Activated CD8-positive, alpha-beta memory T cell treated with anti-CD3 and anti-CD28 coated beads for 4 hours (primary cell): Measurements from ENCODE around the gene MYRIP.

Experiments
- DNase-seq, 2 donors: peaks; one replicate each; pipeline ENCODE4 v3.0.0-alpha.2; 2020; ENCODE audit warnings: low read depth in 2 of 2

MYRIP gene

GRCh38 chr3:40230382-40230781 lies 421.0 kb downstream of the MYRIP start:
- DNase-seq: no peak

GRCh38 chr3:40232626-40233025 lies 423.2 kb downstream of the MYRIP start:
- DNase-seq: no peak

- no peak for DNase-seq
Measured at GRCh38 chr3:40237159-40237558, 427.8 kb downstream of the MYRIP start.

DNA sequence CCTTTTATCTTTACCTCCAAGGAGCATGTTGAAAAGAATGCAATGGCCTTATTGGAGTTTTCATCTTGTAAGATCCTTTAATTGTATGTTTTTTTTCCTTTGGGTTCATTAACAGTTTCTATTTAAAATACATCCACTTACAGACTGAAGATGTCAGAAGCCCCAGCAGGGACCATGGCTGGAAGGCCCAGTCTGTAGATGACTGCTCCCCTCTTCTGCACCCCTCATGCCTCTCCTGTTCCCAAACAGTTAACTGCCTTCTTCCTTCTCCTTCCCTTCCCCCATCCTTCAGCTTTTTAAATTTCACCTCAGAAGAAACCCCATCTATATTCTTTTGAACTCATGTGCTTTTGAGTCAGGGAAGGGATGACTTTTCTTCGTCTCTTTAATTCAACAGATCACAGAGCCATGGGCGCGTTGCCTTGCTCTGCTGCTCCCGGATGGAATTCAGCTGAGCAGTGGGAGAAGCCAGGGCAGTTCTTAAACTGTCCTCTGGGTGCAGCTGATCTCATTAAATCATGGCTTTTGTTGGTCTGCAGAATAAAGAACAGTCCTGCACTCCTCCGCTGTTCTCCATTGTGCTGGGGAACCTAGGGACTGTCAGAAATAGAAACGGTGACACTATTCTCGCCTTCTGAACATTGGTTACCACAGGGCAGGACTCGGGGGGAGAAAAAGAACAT lies 428.6 kb downstream of the MYRIP start:
- DNase-seq: no peak

DNA sequence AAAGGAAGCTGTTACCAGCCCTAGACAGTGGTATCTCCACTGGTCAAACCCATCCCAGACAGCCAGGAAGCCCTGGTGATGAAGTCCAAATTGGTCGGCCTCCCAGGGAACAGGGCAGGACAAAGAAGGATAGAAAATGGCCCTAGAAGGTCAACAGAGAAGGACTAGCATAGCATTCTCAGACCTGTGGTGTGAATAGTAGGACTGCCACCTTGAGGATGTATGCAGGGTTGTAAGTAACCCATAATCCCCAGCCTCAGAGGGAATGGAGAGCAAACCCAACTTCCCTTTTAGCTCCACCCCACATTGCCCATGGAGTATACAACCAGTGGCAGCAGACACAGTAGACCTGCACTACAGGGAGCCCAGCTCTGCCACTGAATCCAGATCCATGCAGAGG lies 431.5 kb downstream of the MYRIP start:
- DNase-seq: no peak

DNA sequence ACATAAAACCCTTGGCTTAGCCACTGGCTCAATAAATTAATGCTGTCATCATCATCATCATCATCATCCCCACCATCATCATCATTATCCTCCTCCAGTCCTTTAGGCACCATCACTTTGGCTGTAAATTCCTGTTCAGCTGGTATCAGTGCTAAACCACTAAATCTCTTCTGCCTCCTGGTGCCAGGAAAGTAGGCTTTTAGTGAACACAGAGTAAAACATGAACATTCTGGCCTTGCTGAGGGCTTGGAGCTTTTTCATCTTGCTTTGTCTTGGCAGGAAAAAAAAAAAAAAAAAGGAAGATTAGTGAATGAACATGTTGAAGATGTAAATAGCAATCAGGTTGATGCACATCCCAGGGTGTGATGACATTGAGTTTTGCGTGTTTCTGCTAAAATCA lies 432.8 kb downstream of the MYRIP start:
- no peak for DNase-seq

DNA sequence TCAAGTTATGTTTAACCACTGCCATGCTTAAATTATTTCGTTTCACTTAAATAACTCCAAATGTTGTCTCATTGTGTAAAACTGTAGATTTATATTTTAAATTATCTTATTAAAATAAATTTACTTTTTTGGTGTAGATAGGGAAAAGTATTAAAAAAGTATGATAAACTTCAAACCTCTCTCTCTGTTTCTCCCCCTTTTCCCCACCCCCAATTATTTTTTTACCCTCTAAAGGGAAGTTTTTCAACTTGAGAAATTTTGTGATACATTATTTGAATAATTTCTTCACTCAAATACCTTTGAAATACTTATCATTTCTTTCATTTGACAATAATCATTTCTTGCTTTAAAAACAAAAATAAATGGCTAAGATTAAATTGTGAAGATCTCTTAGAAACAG lies 433.2 kb downstream of the MYRIP start:
- no peak for DNase-seq

DNA sequence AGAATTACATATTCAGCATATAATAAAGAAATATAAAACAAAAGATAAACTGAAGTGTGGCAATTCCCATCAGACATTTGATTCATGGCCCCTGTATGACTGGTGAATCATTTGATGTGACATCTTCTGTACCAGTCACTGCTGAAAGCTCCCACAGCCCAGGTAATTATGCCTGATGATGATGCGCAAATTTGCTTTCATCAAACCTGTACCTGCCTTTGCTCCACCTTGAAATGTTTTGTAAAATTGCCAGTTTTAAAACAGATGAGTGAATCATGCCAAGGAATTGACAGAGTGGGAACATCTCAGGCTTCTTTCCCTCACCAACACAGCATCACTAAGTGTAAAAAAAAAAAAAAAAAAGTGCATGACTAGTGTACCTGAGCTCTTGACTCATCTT lies 433.6 kb downstream of the MYRIP start:
- DNase-seq: no peak

GRCh38 chr3:40247714-40248454 lies 438.5 kb downstream of the MYRIP start:
- no peak for DNase-seq

GRCh38 chr3:40248591-40248990 lies 439.2 kb downstream of the MYRIP start:
- no peak for DNase-seq

GRCh38 chr3:40249168-40249567 lies 439.8 kb downstream of the MYRIP start:
- DNase-seq: no peak

GRCh38 chr3:40254491-40254890 lies 445.1 kb downstream of the MYRIP start:
- no peak for DNase-seq

DNA sequence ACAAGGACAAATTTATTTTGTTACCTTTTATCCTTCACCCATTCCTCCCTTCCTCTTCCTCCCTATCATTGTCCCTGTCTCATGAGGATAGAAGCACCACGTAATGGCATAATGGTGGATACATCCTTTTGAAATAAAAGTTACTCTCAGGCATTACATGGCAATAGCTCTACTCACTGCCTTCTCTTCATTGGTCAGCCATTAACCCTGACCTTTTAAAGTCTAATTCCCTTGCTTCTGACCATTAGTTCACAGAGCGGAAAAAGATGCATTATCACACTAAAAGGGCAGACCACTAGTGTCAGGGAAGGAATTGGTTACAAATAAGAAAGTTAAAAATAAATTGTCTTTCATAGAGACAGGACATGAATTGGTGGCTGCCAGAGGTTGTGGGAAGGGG lies 445.5 kb downstream of the MYRIP start:
- DNase-seq: no peak

- DNase-seq: no peak
Measured at GRCh38 chr3:40255532-40255931, 446.1 kb downstream of the MYRIP start.

GRCh38 chr3:40258064-40258463 lies 448.7 kb downstream of the MYRIP start:
- no peak for DNase-seq

- DNase-seq: no peak
Measured at GRCh38 chr3:40258555-40258954, 449.1 kb downstream of the MYRIP start.

- DNase-seq: no peak
Measured at GRCh38 chr3:40262331-40262730, 452.9 kb downstream of the MYRIP start.

DNA sequence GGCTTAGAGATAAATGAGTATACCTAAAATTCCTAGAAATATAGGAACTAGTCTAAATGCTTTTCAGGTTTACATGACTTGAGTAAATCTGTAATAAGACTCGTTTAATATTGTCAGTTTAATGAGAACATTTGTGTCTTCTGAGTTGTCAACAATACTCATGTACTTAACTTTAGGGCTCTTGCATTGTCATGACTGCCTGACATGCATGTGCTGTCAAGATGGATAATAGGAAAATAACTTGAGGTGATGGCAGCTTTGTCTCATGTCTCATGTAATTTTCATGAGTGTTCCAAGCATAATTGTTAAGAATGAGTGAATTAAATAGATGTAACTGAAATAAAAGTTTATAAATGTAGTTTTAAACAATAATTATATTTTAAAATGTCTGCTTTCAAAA lies 455.0 kb downstream of the MYRIP start:
- no peak for DNase-seq

GRCh38 chr3:40265181-40265580 lies 455.8 kb downstream of the MYRIP start:
- DNase-seq: no peak

DNA sequence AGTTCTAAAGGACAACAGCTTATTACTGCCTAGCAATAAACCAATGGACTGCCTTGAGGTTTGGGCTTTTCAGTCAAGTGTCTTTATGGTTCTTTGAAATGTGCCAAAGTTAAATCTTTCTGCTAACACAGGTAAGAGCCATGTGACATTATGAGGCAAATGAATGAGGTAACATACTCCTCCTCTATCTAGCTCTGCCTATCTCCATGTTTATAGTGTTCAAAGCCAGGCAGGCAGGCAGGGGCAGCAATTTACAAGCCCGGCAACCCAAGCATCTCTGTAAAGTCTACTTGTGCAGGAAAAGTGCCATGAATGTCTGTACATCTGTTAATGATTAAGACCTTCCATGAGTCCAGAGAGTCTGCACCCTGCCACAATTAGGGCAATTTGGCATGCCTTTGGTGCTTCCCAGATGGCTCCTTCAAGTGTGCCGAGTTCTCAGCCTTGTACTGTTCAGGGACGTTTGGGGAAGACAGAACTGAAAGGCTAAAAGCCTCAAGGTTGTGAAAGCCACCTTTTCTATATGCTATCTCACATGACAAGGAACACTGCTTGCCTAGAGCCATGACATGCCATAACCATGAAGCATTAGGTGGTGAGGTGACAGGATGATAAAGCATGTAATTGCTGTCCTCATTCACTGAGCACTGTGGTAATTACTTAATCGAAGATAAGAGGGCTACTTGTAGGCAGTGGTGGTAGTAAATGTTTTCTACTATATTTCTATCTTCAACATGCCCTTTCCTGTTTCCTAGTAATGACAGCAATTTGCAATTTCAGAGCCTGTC lies 458.7 kb downstream of the MYRIP start:
- no peak for DNase-seq

DNA sequence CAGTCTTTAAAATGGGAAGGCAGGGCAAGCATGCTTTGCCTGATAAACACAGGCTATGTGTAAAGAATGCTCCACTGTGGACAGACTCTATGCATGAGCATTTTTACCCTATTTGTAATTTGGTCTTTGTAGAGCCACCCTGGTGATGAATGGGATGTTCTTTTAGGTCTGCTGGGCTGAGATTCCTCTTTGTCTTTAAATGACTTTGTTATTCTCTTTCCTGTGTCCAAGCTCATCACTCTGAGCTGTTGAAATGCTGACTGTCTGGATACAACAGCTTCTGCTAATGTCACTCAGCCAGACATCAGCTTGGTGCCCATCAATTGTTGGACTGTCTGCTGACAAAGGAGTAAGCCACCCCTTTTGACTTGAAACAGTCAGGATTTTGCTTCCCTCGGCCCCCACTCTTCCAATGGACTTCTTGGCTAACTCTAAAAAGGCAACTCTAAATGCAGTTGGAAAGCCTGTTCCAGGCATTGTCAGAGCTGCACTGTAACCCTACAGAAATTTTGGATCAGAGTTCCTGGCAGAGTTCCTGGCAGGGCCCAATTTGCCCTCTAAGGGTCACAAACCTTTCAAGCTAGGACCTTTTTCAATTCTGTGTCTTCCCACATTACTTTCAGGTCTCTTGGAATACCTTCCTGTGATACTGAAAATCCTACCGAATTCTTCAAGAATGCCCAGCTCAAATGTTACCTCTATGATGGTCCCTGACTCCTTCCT lies 459.6 kb downstream of the MYRIP start:
- DNase-seq: no peak

DNA sequence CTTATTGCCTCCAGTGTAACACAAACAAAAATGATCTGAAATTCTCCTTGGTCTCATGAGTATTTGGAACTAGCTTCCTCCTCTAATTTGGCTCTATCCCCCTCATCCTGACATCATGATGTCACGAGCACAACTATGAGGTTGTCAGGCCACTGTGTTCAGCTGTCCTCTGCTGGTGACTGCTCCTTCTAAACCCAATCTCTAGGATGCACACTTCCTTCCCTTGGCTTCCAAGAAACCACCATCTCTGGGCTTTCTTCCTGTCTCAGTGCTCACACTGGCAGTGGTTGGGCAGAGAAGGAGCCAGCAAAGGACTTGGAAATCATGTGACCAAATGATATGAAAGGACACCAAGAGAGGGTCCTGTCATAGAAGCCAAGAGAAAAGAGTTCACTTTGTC lies 469.4 kb downstream of the MYRIP start:
- no peak for DNase-seq
